GM10248 (cell line): ENCODE results near the gene SYNJ2.

Source experiments
- CTCF ChIA-PET: fragments of 300-600 bp; sonication (Branson Sonifier 250); formaldehyde crosslinking; extraction: SDS; loops from one replicate; lab custom pipeline; 2021; ENCODE audit warnings: antibody characterized with exemption; lab: Yijun Ruan, JAX
- POLR2A ChIA-PET: fragments of 350-650 bp; sonication (Branson Sonifier 250); formaldehyde crosslinking; extraction: SDS; loops from one replicate; lab custom pipeline; 2020; ENCODE audit warnings: antibody characterized with exemption; lab: Yijun Ruan, JAX
- DNase-seq: peaks from one replicate; pipeline ENCODE4 v3.0.0; 2012; ENCODE audit errors: extremely low spot score
- CTCF ChIP-seq: IDR thresholded peaks from 2 replicates; pipeline ENCODE4 v1.5.1; 2012; ENCODE audit warnings: mild to moderate bottlenecking, low read depth; ENCODE audit errors: extremely low read depth, missing control alignments, control extremely low read depth

The SYNJ2 gene

GRCh38 chr6:158057213-158057987 is 75.7 kb downstream of the SYNJ2 start:
- peak; percentile 56 for DNase-seq
- ChIA-PET POLR2A (interaction anchor here (0.9 kb wide), 1 partner anchor 10 kb away, joined by 3 read pairs; no protein-coding TSS in a partner anchor), CTCF (interaction anchor here (0.7 to 10.3 kb wide), 6 partner anchors 9 to 31 kb away, joined by 3 to 119 read pairs (median 4); no protein-coding TSS in a partner anchor)
- no peak for TF ChIP-seq CTCF

- TF ChIP-seq CTCF: no peak
- ChIA-PET CTCF (interaction anchor here (0.9 to 10.3 kb wide), 5 partner anchors 9 to 32 kb away, joined by 3 to 119 read pairs (median 10); no protein-coding TSS in a partner anchor), POLR2A (no interaction called here)
- DNase-seq: no peak
These were observed 76.5 kb downstream of the SYNJ2 start for GRCh38 chr6:158058171-158058651.

GRCh38 chr6:158059108-158059507 is 77.4 kb downstream of the SYNJ2 start:
- POLR2A ChIA-PET: no interaction called here
- TF ChIP-seq CTCF: no peak
- no peak for DNase-seq
- CTCF ChIA-PET: interaction anchor here (1.2 to 10.3 kb wide), 3 partner anchors 10 to 16 kb away, joined by 4 to 119 read pairs (median 10); no protein-coding TSS in a partner anchor

GRCh38 chr6:158060455-158061360 is 79.0 kb downstream of the SYNJ2 start:
- POLR2A ChIA-PET: no interaction called here
- CTCF ChIA-PET: interaction anchor here (1.9 to 10.3 kb wide), 5 partner anchors 11 to 77 kb away, joined by 4 to 119 read pairs (median 9); no protein-coding TSS in a partner anchor
- no peak for TF ChIP-seq CTCF
- no peak for DNase-seq

- ChIA-PET POLR2A (no interaction called here), CTCF (interaction anchor here (1.6 to 10.3 kb wide), 5 partner anchors 11 to 78 kb away, joined by 4 to 119 read pairs (median 6); no protein-coding TSS in a partner anchor)
- no peak for TF ChIP-seq CTCF
- DNase-seq: no peak
These were observed 79.7 kb downstream of the SYNJ2 start for GRCh38 chr6:158061361-158061708.
